Gastrocnemius medialis (tissue), 4 donors: ENCODE results near the gene ZBTB47. TPM values are rescaled to one million over a fixed set of nuclear protein-coding genes. Genes with fewer than 3 reads are reported as not detected.

Experiments used
- ATAC-seq, 2 donors: fragments of 150-250 bp; one replicate each; pipeline ENCODE4 v1.9.1; 2016
- DNase-seq, 2 donors: peaks; one replicate each; pipeline ENCODE4 v3.0.0-alpha.2; 2019
- H3K27ac ChIP-seq, 4 donors: fragments of 200-600 bp; sonication (generic); 1 replicate in 1 of 4; 2 replicates in 3 of 4; pipeline ENCODE4 v1.5.1; 2016 to 2018; ENCODE audit warnings: mild to moderate bottlenecking in 2 of 4, moderate library complexity in 1 of 4
- H3K27me3 ChIP-seq, 3 donors: fragments of 200-600 bp; sonication (generic) in 2 of 3; 1 replicate in 1 of 3; 2 replicates in 2 of 3; pipeline versions ENCODE4 v1.5.1 to v1.6.0; 2016 to 2019; ENCODE audit warnings: mild to moderate bottlenecking in 1 of 3, moderate library complexity in 1 of 3
- H3K36me3 ChIP-seq, 2 donors: fragments of 200-600 bp; sonication (generic) in 1 of 2; one replicate each; pipeline ENCODE4 v1.5.1; 2017 to 2018
- H3K4me1 ChIP-seq, 2 donors: fragments of 200-600 bp; sonication (generic) in 1 of 2; one replicate each; pipeline ENCODE4 v1.5.1; 2016 to 2017; ENCODE audit warnings: mild to moderate bottlenecking in 2 of 2
- H3K4me3 ChIP-seq, 4 donors: fragments of 200-600 bp; sonication (generic) in 3 of 4; 1 replicate in 1 of 4; 2 replicates in 3 of 4; pipeline ENCODE4 v1.5.1; 2016 to 2019; ENCODE audit warnings: mild to moderate bottlenecking in 2 of 4
- H3K9me3 ChIP-seq, 3 donors: fragments of 200-600 bp; sonication (generic) in 2 of 3; 1 replicate in 1 of 3; 2 replicates in 2 of 3; pipeline ENCODE4 v1.5.1; 2016 to 2019
- POLR2A ChIP-seq, 2 donors: fragments of 450-650 bp; IDR thresholded peaks; one replicate each; pipeline ENCODE4 v1.6.1; 2017; ENCODE audit warnings: antibody characterized with exemption in 2 of 2, mild to moderate bottlenecking in 2 of 2, moderate library complexity in 2 of 2
- in situ Hi-C, 4 donors: fragments of 200-750 bp; cut with MboI; loops; one replicate each; pipeline versions ENCODE4 v1.15.0 to v1.8.0; 2017; ENCODE audit warnings: low sequenced_read_pairs in 4 of 4
- intact Hi-C: fragments of 100-400 bp; cut with DNase I; formaldehyde crosslinking; loops from one replicate; pipeline ENCODE4 v1.15.1; 2023; ENCODE audit warnings: low total_unique reads
- total RNA-seq, 4 donors: library from RNA; depleted of rRNA; stranded (reverse); fragments of >200 nt; gene quantifications; one replicate each; pipeline versions ENCODE4 v1.1.0 to v1.2.3, GENCODE V29; 2016
- TF ChIP-seq, protein P1 (sequence below), 5 experiments: fragments of 450-650 bp in 3 of 5; fragments of 200-600 bp in 2 of 5; sonication (generic) in 2 of 5; IDR thresholded peaks in 4 of 5; conservative IDR thresholded peaks in 1 of 5; 1 replicate in 4 of 5; 2 replicates in 1 of 5; pipeline ENCODE4 v1.5.1; 2016 to 2019; ENCODE audit warnings: antibody characterized with exemption in 5 of 5, mild to moderate bottlenecking in 3 of 5, moderate library complexity in 3 of 5

The ZBTB47 gene
- total RNA-seq, 4 donors from 2014 or later, result 141 to 256 (median 167) TPM

DNA sequence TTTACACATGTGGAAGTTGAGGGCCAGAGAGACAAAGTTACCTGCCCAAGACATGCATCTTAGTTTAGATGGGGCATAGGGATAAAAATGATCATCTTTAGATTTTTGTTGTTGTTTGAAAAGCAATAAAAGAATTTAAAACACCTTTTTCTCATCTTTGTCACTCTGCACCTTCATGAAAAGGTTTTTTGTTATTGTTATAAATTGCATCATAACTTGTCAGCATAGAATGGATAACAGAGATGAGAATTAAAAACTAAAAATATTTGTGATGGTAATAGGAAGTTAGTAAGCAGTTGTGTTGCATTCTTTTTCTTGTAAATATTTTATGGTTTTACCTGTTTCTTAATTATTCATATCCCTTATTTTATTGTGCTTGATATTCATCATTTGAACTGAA lies 13.4 kb upstream of the ZBTB47 start:
- H3K4me1 ChIP-seq, result peaks cover 0 to 4% of the 10 kb centered on the region in 2 donors
- H3K36me3 ChIP-seq, result peaks cover 0 to 96% of the 10 kb centered on the region in 2 donors
- ATAC-seq (no peak), DNase-seq (no peak)
- in situ Hi-C loops, result no loop called here
- no peaks in the 10 kb centered on the region for H3K9me3 ChIP-seq
- no peaks in the 10 kb centered on the region for H3K27me3 ChIP-seq
- peak overlapping the region in 1 of 4 donors; percentile 23 for H3K27ac ChIP-seq
- intact Hi-C loops, result no loop called here
- H3K4me3 ChIP-seq, result no peak overlapping the region
- TF ChIP-seq, protein P1, sequence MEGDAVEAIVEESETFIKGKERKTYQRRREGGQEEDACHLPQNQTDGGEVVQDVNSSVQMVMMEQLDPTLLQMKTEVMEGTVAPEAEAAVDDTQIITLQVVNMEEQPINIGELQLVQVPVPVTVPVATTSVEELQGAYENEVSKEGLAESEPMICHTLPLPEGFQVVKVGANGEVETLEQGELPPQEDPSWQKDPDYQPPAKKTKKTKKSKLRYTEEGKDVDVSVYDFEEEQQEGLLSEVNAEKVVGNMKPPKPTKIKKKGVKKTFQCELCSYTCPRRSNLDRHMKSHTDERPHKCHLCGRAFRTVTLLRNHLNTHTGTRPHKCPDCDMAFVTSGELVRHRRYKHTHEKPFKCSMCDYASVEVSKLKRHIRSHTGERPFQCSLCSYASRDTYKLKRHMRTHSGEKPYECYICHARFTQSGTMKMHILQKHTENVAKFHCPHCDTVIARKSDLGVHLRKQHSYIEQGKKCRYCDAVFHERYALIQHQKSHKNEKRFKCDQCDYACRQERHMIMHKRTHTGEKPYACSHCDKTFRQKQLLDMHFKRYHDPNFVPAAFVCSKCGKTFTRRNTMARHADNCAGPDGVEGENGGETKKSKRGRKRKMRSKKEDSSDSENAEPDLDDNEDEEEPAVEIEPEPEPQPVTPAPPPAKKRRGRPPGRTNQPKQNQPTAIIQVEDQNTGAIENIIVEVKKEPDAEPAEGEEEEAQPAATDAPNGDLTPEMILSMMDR (IDR thresholded peaks at IDR 0.05 in 4 of 5, conservative IDR thresholded peaks at IDR 0.05 in 1 of 5), result no peak
- no peak for TF ChIP-seq POLR2A (IDR thresholded peaks at IDR 0.05)

DNA sequence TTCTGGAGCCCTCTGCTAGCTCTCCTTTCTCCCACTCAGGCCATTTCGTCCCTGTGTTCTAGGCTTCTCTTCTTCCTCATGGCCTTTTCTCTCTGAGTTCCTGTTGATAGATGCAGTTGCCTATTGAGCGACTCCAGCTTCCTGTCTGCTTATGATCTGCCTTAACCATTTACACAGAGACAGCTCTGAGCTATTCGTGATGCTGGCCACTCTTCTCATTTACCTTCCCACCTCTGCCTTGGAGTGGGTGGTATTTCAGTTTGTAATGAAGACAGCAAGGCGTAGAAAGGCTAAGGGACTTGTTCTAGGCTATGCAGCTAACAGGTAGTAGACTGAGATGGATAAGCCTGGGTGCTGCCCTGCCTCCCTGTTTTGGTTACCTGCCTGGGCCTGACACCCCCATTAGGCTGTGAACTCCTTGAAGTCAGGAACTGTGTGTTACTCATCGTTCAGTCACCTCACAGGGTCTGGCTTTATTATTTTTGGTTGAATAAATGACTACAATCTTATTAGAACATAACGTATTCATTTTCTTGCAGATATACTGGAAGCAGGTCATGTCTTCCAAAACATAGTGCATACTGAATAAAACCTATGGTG lies 12.6 kb upstream of the ZBTB47 start:
- H3K27me3 ChIP-seq, result no peaks in the 10 kb centered on the region
- TF ChIP-seq, protein P1 (IDR thresholded peaks at IDR 0.05 in 4 of 5, conservative IDR thresholded peaks at IDR 0.05 in 1 of 5), result no peak
- no peak for TF ChIP-seq POLR2A (IDR thresholded peaks at IDR 0.05)
- ATAC-seq (no peak), DNase-seq (no peak)
- intact Hi-C loops, result no loop called here
- peaks cover 0 to 96% of the 10 kb centered on the region in 2 donors for H3K36me3 ChIP-seq
- no peak overlapping the region for H3K4me3 ChIP-seq
- H3K4me1 ChIP-seq, result peaks cover 0 to 4% of the 10 kb centered on the region in 2 donors
- H3K27ac ChIP-seq, result peak overlapping the region in 1 of 4 donors; percentile 23
- no peaks in the 10 kb centered on the region for H3K9me3 ChIP-seq
- in situ Hi-C loops, result no loop called here

DNA sequence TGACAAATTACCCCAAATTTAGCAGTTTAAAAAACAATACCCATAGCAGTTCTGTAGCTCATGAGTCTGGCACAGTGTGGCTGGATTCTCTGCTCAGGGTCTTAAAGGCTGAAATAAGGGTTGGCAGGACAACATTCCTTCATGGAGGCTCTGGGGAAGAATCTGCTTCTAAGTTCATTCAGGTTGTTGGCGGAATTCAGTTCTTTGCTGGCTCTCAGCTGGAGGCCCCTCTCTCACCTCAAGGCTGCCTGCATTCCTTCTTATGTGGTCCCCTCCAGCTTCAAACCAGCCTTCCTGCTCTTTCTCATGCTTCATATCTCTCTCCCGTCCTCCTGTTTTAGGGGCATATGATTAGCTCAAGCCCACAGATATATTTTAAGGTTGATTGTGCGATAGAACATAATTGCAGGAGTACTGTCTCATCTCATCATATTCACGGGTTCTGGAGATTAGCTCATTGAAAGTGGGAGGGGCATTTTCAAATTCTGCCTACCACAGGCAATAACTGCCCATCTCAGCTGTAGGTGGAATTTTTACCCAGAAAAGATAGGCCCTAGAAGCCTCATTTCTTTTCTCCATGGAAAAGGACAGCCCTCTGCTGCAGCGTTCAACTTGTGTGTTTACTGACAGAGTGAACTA lies 5.6 kb upstream of the ZBTB47 start:
- Histone ChIP-seq H3K27ac (peak overlapping the region in 2 of 4 donors; percentile 16 to 34), H3K4me1 (peaks cover 13 to 14% of the 10 kb centered on the region in 2 donors), H3K27me3 (no peaks in the 10 kb centered on the region), H3K9me3 (no peaks in the 10 kb centered on the region), H3K36me3 (peaks cover 0 to 45% of the 10 kb centered on the region in 2 donors), H3K4me3 (no peak overlapping the region)
- intact Hi-C loops (loop anchor here (2.0 kb wide), 1 partner anchor 55 kb away; no protein-coding TSS in a partner anchor), in situ Hi-C loops (no loop called here)
- no peak for DNase-seq
- ATAC-seq, result no peak
- TF ChIP-seq POLR2A (IDR thresholded peaks at IDR 0.05), result no peak
- TF ChIP-seq, protein P1 (IDR thresholded peaks at IDR 0.05 in 4 of 5, conservative IDR thresholded peaks at IDR 0.05 in 1 of 5), result no peak

DNA sequence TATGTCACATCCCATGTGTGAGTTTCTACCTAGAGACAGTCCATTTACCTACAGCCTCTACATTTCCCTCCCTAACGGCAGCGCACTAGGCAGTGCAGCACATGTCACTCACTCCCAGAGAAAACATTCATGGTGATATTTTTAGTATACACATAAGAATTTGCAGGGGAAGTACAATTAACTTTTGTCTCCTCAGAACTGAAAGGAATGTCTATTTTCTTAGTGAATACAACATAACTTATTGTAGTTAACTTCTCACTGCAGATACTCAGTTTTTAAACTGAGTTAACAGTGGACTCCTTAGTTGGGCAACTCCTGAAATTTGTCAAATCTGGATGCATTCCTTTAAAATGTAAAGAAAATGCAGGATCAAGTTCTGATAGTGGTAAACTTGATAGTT lies 4.5 kb upstream of the ZBTB47 start:
- TF ChIP-seq POLR2A (IDR thresholded peaks at IDR 0.05), result no peak
- TF ChIP-seq, protein P1 (IDR thresholded peaks at IDR 0.05 in 4 of 5, conservative IDR thresholded peaks at IDR 0.05 in 1 of 5), result no peak
- Histone ChIP-seq H3K36me3 (peaks cover 0 to 34% of the 10 kb centered on the region in 2 donors), H3K9me3 (no peaks in the 10 kb centered on the region), H3K4me1 (peaks cover 20 to 21% of the 10 kb centered on the region in 2 donors), H3K27ac (peak overlapping the region in 1 of 4 donors; percentile 11), H3K4me3 (no peak overlapping the region), H3K27me3 (no peaks in the 10 kb centered on the region)
- in situ Hi-C loops, result no loop called here
- no peak for ATAC-seq
- no peak for DNase-seq
- intact Hi-C loops, result loop anchor here (2.0 kb wide), 1 partner anchor 56 kb away; no protein-coding TSS in a partner anchor
